Bronchial epithelial cell (primary cell): ENCODE data around the gene ZDHHC18. TPM values are rescaled to one million over a fixed set of nuclear protein-coding genes. Genes with fewer than 3 reads are reported as not detected.

Source experiments
- DNase-seq: peaks from one replicate; pipeline ENCODE4 v3.0.0-alpha.2; 2010; ENCODE audit warnings: low read depth
- FAIRE-seq: peaks from 2 replicates; lab custom pipeline; 2011; peaks lifted over from hg19 to GRCh38; lab: Jason Lieb, UNC
- H3K27me3 ChIP-seq: 2 replicates; pipeline ENCODE4 v1.5.1; 2011; ENCODE audit warnings: low read length; ENCODE audit not compliant: control insufficient read depth, insufficient read depth
- H3K36me3 ChIP-seq: 2 replicates; pipeline ENCODE4 v1.5.1; 2011; ENCODE audit warnings: low read length; ENCODE audit not compliant: control insufficient read depth, insufficient read depth
- H3K4me3 ChIP-seq: 2 replicates; pipeline ENCODE4 v1.5.1; 2011; ENCODE audit warnings: mild to moderate bottlenecking, low read depth, low read length, control low read depth
- total RNA-seq: library from RNA; depleted of rRNA; stranded (reverse); fragments of >200 nt; gene quantifications from 2 replicates; pipeline ENCODE4 v1.2.1, GENCODE V29; 2014
- TF ChIP-seq, protein P1 (sequence below): IDR thresholded peaks from 2 replicates; pipeline ENCODE4 v1.5.1; 2011; ENCODE audit warnings: mild to moderate bottlenecking, moderate library complexity, low read length, control low read depth, inconsistent platforms; ENCODE audit not compliant: insufficient read depth, severe bottlenecking

The ZDHHC18 gene
- total RNA-seq, 1 donor from 2014 or later, result 5.0 TPM

DNA sequence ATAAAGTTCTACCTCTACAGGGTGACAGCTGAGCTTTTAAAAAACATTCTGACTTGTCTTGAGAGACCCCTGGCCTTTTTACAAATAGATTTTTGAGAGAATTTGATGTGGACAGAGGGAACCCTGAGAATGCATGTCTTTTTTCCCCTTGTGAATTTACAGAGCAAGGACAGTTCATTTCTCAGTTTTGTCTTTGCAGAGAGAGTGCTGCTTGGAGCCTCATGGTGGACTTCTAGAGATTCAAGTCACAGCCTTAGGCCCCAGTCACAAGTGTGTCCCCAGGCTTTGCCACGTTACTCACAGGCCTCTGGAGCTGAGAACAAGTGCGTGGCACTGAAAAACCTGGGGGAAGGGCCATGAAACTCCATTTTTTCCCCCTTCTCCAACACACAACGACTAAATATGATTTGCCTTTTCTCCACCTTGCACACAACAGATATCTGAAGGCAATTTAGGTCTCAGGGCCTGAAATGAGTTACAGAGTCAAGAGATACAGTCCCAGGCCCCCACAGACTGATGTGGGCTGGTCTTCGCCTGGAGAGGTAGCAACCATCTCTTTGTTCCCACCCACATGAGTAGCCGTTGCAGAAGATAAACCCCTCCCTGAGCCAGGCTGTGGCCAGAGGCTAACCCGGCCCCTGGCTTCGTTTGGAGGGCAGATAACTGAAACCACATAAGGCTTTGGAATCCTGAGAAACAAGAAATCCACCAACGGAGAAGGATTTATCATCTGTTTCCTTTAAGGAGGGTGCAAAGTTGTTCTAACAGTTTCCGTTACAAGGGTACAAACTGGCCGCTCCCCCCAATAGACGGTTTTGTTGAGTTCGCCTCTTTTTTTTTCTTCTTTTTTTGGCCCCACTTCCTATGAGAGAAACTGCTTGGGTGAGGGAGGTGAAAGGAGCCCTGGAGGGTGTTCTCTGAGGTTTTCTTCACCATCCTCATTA, 39.8 kb upstream of the ZDHHC18 start:
- FAIRE-seq (no peak), DNase-seq (no peak)
- Histone ChIP-seq H3K4me3 (peak overlapping the region; percentile 62), H3K36me3 (no peaks in the 10 kb centered on the region), H3K27me3 (no peaks in the 10 kb centered on the region)
- TF ChIP-seq, protein P1, sequence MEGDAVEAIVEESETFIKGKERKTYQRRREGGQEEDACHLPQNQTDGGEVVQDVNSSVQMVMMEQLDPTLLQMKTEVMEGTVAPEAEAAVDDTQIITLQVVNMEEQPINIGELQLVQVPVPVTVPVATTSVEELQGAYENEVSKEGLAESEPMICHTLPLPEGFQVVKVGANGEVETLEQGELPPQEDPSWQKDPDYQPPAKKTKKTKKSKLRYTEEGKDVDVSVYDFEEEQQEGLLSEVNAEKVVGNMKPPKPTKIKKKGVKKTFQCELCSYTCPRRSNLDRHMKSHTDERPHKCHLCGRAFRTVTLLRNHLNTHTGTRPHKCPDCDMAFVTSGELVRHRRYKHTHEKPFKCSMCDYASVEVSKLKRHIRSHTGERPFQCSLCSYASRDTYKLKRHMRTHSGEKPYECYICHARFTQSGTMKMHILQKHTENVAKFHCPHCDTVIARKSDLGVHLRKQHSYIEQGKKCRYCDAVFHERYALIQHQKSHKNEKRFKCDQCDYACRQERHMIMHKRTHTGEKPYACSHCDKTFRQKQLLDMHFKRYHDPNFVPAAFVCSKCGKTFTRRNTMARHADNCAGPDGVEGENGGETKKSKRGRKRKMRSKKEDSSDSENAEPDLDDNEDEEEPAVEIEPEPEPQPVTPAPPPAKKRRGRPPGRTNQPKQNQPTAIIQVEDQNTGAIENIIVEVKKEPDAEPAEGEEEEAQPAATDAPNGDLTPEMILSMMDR, result no peak

DNA sequence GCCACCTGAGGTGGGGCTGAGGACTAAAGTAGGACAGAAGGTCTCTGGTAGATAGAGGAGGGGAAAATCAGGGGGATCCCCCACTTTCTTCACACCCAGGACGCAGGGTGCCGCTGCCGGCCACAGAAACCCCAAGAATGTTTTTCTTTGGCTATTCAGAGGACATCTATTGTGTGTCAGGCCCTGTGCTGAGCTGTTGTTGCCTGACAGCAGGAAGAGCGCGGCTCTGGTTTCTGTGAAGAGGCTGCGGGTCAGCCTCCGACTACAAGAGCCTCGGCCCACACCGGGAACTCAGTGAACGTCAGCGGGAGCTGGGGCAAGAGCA, 39.1 kb upstream of the ZDHHC18 start:
- FAIRE-seq, result no peak

DNA sequence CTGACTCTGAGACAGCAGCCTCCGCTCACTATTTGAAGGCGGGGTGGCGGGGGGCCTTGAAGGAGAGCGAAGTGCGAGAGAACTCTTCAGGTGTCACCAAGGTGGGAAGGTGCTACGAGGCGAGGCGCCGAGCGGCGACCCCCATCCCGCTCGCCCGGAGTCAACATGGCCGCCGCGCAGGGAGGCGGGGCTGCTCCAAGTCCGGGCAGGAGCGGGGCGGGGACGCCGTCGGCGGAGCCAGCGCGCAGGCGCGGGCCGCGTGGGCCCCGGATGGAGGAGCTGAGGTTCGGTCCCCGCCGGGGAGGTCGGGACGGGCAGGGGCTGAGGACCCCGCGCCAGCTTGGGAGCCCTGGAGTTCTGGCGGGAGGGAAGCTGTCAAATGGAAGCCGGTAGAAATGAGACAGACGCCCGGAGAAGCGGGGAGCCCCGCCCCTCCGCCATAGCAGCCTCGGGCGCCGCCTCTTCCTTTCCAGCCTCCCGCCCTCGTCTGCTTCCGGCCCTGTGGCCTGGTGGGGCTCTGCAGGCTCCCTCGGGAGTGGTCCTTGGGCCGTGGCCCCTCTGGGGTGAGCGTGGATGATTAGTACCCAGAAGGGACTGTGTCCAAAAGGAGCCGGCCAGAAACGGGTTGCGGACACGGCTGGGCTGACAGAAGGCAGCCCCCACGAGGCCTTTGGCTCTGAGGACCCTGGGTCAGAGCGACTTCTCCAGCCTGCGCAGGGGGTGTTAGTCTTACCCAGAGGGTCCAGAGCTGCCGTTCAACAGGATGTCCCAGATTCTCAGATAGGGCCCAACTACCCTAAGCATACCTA, 38.6 kb upstream of the ZDHHC18 start, which contains the start of gene PIGV:
TSS of gene PIGV (plus strand) at position 245 of the 809 bp plus-strand sequence. CDS start 2,866 bp downstream, outside the sequence.
- peak within 1 kb of the TSS; percentile 62 for H3K4me3 ChIP-seq
- H3K27me3 ChIP-seq, result no peaks in the 10 kb centered on the region
- peak; percentile 58 for DNase-seq
- FAIRE-seq, result no peak
- no peaks in the 10 kb centered on the region for H3K36me3 ChIP-seq
- TF ChIP-seq, protein P1, result no peak

More for the DNA sequence above, 39.1 kb upstream of the ZDHHC18 start:
- Histone ChIP-seq H3K36me3 (no peaks in the 10 kb centered on the region), H3K4me3 (peak overlapping the region; percentile 62), H3K27me3 (no peaks in the 10 kb centered on the region)
- TF ChIP-seq, protein P1, result no peak
- DNase-seq, result peak; percentile 51

DNA sequence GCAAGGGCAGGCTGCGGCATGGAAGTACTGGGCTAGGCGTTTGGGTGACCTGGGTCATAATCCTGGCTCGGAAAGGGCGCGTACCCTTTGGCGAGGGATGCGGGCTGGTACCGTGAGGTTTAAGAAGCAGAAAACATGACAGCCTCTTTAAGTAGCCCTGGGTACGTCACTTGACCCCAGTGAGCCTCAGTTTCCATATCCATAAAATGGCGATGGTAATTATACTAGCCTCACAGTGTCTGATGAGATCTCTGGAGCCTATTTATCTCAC, 38.0 kb upstream of the ZDHHC18 start:
- no peaks in the 10 kb centered on the region for H3K27me3 ChIP-seq
- no peaks in the 10 kb centered on the region for H3K36me3 ChIP-seq
- DNase-seq (no peak), FAIRE-seq (no peak)
- peak overlapping the region; percentile 62 for H3K4me3 ChIP-seq
- TF ChIP-seq, protein P1, result no peak

DNA sequence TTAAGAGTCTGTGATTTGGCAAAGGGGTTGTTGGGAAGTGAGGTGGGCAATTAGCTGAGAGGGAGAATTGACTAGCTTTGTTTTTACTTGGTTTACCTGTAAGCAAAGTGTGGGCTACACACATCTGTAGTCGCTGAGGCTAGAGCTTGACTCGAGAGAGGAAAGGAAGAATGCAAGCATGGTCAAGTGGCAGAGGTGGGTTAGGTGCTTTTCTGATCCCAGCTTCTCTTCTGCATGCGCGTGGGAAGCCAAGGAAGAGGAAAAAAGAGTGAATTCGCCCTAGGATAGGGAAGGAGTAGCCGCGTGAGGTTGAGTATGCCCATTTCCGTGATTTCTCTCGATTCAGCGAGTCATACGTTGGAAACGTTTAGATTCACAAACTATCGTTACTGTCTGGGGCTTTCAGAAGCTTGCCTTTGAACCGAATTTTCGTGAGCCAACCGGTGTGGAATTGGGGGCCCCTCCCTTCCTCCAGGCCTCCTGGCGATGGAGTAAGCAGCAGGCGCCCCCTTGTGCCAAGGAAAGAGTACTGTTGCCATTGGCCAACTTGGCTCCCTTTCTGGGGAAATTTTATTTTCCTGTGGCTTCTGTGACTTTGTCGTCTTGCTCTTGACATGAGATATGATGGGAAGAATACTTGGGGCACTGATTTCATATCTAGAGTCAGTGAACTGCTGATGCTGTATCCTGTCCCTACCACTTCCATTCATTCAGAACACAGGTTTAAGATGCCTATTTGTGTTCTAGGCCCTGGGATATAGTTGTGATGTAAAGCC, 37.5 kb upstream of the ZDHHC18 start:
- TF ChIP-seq, protein P1, result peak; percentile 91
- Histone ChIP-seq H3K27me3 (no peaks in the 10 kb centered on the region), H3K4me3 (peak overlapping the region; percentile 62), H3K36me3 (no peaks in the 10 kb centered on the region)
- FAIRE-seq (no peak), DNase-seq (peak; percentile 77)
